Measurements from ENCODE around the gene TMEM186.

TMEM186 gene

GRCh38 chr16:8768283-8768682 lies 29.2 kb downstream of the TMEM186 start:
- no peak for DNase-seq

- DNase-seq: no peak
Observed at GRCh38 chr16:8767176-8767575, 30.3 kb downstream of the TMEM186 start.

- no peak for DNase-seq
Observed at GRCh38 chr16:8764525-8765250, 32.8 kb downstream of the TMEM186 start.

DNA sequence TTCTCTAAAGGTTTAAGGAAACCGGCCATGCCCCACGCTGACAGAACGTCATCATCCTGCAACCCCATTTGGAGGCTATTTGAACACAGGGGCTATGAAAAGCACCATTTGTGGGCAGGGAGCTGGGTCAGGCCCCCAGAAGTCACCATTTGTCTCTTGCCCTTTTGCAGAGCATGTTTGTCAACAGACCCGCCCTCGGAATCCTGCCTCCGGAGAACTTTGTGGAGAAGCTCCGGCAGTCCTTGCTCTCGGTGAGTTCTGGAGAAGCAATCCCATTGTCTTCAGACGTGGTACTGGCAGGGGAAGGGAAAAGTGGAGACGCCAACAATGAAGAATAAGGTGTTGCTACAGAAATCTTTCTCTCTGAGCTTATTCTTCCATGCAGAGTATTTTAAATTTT lies 33.5 kb downstream of the TMEM186 start:
- no peak for DNase-seq

- DNase-seq: no peak
Observed at GRCh38 chr16:8763083-8763482, 34.4 kb downstream of the TMEM186 start.

- no peak for DNase-seq
Observed at GRCh38 chr16:8762254-8762653, 35.2 kb downstream of the TMEM186 start.

DNA sequence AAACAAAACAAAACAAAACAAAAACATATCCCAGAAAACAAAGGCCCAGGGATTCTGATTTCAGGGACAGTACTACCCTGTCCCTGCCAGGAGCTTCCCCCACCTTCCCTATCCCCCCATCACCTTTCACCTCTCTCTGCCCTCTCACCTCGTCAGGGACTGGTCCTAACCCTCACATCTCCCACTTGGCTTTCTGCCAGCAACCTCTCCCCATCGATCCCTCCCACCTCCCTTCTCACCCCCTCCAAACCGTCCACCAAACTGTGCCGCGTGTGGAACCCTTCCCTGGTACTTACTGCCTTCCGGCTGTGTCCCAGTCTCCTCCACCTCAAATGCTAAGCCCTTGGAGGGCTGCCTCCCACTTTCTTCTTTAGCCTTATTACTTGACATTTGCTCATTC lies 36.4 kb downstream of the TMEM186 start:
- no peak for DNase-seq

- DNase-seq: no peak
Observed at GRCh38 chr16:8760021-8760420, 37.4 kb downstream of the TMEM186 start.

GRCh38 chr16:8758022-8758421 lies 39.4 kb downstream of the TMEM186 start:
- DNase-seq: no peak

GRCh38 chr16:8756755-8757154 lies 40.7 kb downstream of the TMEM186 start:
- no peak for DNase-seq

DNA sequence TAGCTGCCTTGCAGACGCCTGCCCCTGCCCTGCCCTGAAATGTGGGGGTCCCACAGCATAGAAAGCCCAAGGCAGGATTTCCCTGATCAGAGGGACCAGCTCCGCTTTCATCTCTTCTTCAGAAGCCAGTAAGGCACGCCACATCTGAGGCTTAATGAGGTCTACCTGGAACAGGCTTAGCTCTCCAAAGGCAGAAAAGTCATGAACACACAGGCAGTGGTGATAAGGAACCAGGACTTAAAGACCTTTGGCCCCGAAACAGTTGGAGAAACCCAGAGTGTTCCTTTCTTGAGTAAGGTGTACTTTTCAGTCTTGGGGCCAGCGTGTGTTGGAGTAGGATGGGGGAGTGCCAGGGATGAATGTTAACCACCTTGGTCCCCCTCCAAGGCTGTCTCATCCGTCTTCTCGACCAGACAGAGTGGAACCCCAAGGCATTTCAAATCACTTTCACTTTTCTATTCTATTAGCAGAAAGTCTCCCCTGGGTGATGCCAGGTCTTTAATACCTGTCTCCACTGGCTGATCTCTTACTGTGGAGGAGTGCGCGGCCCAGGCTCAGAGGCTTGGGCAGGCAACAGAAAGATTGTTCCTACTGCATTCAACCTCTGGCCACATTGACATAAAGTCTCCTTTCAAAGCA lies 43.9 kb downstream of the TMEM186 start:
- DNase-seq: no peak

GRCh38 chr16:8752706-8753105 lies 44.7 kb downstream of the TMEM186 start:
- DNase-seq: no peak

DNA sequence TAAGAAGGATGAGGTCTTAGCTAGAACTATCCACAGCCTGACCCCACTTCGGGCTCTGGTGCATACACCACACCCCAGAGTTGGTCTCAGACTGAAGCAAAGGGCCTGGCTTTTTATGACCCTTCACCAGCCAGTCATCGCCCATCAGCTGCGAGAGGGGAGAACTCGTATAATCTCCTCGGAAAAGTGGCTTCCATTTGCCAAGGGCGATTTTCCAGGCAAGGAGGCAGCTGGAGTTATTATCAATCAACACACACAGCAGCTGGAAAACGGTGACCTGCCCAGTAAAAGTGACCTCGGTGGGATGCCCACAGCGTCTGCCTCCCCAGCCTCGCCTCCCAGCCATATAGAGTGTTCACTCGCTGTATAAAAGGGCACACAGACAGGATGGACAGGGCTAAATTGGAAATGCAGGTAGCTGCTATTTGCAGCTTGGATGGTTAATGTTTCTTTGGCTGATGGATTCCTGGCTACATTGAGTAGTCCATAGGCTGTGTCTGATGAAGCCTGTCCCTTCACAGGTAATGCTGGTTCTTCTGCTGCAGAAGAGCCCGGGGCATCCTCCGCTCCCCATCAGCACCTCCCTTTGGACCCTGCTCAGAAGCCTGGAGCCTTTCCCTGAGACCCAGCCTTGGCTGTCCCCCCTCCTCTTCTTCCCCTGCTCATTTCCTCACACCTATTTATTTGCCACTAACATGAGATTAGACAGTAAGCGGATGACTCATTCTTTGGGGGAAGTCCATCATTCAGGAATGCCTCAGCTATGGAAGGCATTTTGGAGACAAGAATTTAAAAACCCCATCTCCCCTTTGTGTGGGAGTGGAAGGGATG lies 45.7 kb downstream of the TMEM186 start:
- no peak for DNase-seq

DNA sequence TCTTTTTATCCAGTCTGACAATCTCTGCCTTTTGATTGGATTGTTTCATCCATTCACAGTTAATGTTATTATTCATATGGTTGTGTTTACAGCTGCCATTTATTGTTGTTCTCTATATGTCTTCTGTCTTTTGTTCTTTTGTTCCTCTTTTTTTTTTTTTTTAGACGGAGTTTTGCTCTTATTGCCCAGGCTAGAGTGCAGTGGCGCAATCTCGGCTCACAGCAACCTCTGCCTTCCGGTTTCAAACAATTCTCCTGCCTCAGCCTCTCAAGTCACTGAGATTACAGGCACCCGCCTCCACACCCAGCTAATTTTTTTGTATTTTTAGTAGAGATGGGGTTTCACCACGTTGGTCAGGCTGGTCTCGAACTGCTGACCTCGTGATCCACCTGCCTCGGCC lies 48.5 kb downstream of the TMEM186 start:
- peak in 1 of 2 donors; percentile 25 for DNase-seq
